ENCODE data around the gene VSX2.
A peak's percentile ranks its signal among the peaks of the same experiment; 100 is the strongest.

The VSX2 gene

DNA sequence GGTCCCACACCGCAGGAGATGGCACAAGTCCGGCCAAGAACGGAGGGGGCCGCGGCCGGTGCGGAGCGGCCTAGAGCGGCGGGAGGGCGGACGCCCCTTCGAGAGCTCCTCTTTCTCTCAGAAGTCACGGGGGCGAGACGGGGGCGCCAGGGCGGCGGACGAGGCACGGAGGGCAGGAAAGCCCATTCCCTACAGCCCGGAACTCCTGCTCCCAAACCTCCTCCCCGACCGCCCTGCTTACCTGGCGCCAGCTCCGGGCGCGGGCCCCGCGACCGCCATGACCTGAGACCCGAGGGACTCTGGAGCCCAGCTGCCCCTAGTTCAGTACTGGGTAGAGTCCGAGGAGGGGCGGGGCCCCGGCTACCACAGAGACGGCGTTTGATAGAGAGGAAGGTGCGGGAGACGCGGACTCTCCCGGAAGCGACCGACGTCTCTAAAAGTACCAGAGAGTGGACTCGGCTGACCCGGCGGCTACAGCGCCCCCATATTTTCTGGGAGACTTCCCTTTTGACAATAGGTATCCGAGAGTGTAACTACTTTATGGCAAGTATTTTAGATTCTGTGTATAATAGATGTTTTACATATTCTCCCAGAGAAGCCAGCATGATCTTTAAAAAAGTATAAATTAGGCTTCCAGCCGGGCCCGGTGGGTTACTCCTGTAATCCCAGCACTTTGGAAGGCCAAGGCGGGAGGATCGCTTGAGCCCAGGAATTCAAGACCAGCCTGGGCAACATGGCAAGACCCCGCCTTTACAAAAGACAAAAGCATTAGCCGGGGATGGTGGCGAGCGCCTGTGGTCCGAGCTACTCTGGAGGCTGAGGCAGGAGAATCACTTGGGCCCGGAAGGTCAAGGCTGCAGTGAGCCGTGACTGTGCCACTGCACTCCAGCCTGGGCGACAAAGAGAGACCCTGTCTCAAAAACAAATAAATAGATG is 63.7 kb downstream of the VSX2 start, which contains the start of gene ABCD4:
Gene ABCD4 (minus strand): TSS at position 301 of the 936 bp plus-strand sequence. CDS start 22 bp downstream, at position 279.
- DNase-seq = peak; percentile 80 to 83

DNA sequence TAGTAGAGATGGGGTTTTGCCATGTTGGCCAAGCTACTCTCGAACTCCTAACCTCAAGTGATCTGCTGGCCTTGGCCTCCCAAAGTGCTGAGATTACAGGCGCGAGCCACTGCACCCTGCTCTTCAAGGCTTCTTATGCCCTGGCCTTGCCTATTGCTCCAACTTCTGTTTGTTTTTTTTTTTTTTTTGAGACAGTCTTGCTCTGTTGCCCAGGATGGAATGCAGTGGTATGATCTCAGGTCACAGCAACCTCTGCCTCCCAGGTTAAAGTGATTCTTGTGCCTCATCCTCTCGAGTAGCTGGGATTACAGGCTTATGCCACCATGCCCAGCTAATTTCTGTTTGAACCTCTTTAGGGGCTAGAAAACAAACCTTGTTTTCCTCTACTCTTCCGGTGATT is 69.4 kb downstream of the VSX2 start:
- DNase-seq = no peak

GRCh38 chr14:74309125-74310022 is 70.1 kb downstream of the VSX2 start:
- no peak for DNase-seq

DNA sequence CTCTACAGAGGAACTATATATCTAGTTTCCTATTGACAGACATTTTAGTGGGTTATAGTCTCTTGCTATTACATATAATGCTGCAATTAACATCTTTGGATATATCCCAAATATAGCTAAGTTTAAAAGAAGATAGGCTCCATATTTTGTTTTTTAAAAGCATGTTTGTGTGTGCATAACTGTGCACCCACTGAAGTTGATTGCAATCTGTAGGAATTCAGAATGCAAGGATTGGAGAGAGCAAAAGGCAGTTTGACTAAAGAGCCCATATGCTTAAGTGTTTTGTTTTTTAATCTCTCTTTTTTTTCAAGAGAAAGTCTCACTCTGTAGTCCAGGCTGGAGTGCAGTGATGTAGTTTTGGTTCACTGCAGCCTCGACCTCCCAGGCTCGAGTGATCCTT is 72.9 kb downstream of the VSX2 start:
- DNase-seq = no peak
